GM23338 (cell line): Measurements from ENCODE around the gene NUMBL. TPM values are rescaled to one million over a fixed set of nuclear protein-coding genes. Genes with fewer than 3 reads are reported as not detected.
A peak's percentile ranks its signal among the peaks of the same experiment; 100 is the strongest.

Source experiments
- ATAC-seq: fragments of 200-7000 bp; cut with Tn5 transposase; 3 replicates; pipeline ENCODE4 v1.9.1; 2020
- DNase-seq: peaks from one replicate; pipeline ENCODE4 v3.0.0-alpha.2; 2015; ENCODE audit warnings: low spot score
- H2AFZ ChIP-seq: fragments of 200-600 bp; sonication (generic); 2 replicates; pipeline ENCODE4 v1.8.0; 2016; ENCODE audit warnings: antibody characterized with exemption, mild to moderate bottlenecking, moderate library complexity
- H3F3A ChIP-seq: fragments of 200-600 bp; sonication (generic); replicated peaks from 2 replicates; pipeline ENCODE4 v1.8.0; 2017; ENCODE audit warnings: antibody characterized with exemption, mixed run types, low read depth
- H3K27ac ChIP-seq: fragments of 200-600 bp; sonication (generic); 2 replicates; pipeline ENCODE4 v1.6.1; 2016; ENCODE audit warnings: low read depth
- H3K27me3 ChIP-seq: fragments of 200-600 bp; sonication (generic); 2 replicates; pipeline ENCODE4 v1.8.0; 2016; ENCODE audit warnings: mild to moderate bottlenecking, mixed run types, moderate library complexity; ENCODE audit not compliant: insufficient read depth
- H3K36me3 ChIP-seq: fragments of 200-600 bp; sonication (generic); 2 replicates; pipeline ENCODE4 v1.8.0; 2016; ENCODE audit warnings: mild to moderate bottlenecking; ENCODE audit not compliant: insufficient read depth
- H3K4me1 ChIP-seq: fragments of 200-600 bp; sonication (generic); 2 replicates; pipeline ENCODE4 v1.8.0; 2016; ENCODE audit warnings: mild to moderate bottlenecking, moderate library complexity; ENCODE audit not compliant: insufficient read depth
- H3K4me2 ChIP-seq: fragments of 200-600 bp; sonication (generic); 2 replicates; pipeline ENCODE4 v1.7.1; 2017; ENCODE audit warnings: mixed run types
- H3K4me3 ChIP-seq: fragments of 200-600 bp; sonication (generic); 2 replicates; pipeline ENCODE4 v1.6.1; 2016; ENCODE audit warnings: mixed run types
- H3K79me2 ChIP-seq: fragments of 200-600 bp; sonication (generic); replicated peaks from 2 replicates; pipeline ENCODE4 v1.8.0; 2017; ENCODE audit warnings: mild to moderate bottlenecking; ENCODE audit not compliant: insufficient read depth
- H3K9me2 ChIP-seq: fragments of 200-600 bp; sonication (generic); 2 replicates; pipeline ENCODE4 v1.8.0; 2017; ENCODE audit not compliant: insufficient read depth
- H4K20me1 ChIP-seq: fragments of 200-600 bp; sonication (generic); replicated peaks from 2 replicates; pipeline ENCODE4 v1.8.0; 2017; ENCODE audit warnings: mild to moderate bottlenecking; ENCODE audit not compliant: insufficient read depth
- H3K27ac Mint-ChIP-seq: 2 replicates; pipeline ENCODE4 v1.8.0; 2020; ENCODE audit warnings: inconsistent platforms, mild to moderate bottlenecking, moderate library complexity, mixed read lengths
- H3K27me3 Mint-ChIP-seq: 3 replicates; pipeline ENCODE4 v1.8.0; 2022; ENCODE audit warnings: low read depth, mild to moderate bottlenecking, moderate library complexity, mixed read lengths, inconsistent platforms; ENCODE audit not compliant: insufficient read depth, poor library complexity
- H3K36me3 Mint-ChIP-seq: 3 replicates; pipeline ENCODE4 v1.8.0; 2021; ENCODE audit warnings: low read depth, mild to moderate bottlenecking, inconsistent platforms, moderate library complexity, mixed read lengths
- H3K4me1 Mint-ChIP-seq: 3 replicates; pipeline ENCODE4 v1.8.0; 2020; ENCODE audit warnings: mild to moderate bottlenecking, inconsistent platforms, mixed read lengths
- H3K4me3 Mint-ChIP-seq: 3 replicates; pipeline ENCODE4 v1.8.0; 2021; ENCODE audit warnings: moderate library complexity, mild to moderate bottlenecking, inconsistent platforms, mixed read lengths
- H3K9me3 Mint-ChIP-seq: 3 replicates; pipeline ENCODE4 v1.8.0; 2020; ENCODE audit warnings: moderate library complexity, mild to moderate bottlenecking, inconsistent platforms, mixed read lengths
- EZH2phosphoT487 ChIP-seq: fragments of 200-600 bp; sonication (generic); IDR thresholded peaks from one replicate; pipeline ENCODE4 v1.8.1; 2018; ENCODE audit warnings: antibody characterized with exemption; ENCODE audit not compliant: unreplicated experiment
- JUNB ChIP-seq: IDR thresholded peaks from one replicate; pipeline ENCODE4 v1.6.1; 2016; ENCODE audit warnings: antibody characterized with exemption; ENCODE audit not compliant: unreplicated experiment
- NANOG ChIP-seq: IDR thresholded peaks from 2 replicates; pipeline ENCODE4 v1.6.1; 2016; ENCODE audit warnings: antibody characterized with exemption, borderline replicate concordance
- POLR2AphosphoS5 ChIP-seq: IDR thresholded peaks from 2 replicates; pipeline ENCODE4 v1.6.1; 2016; ENCODE audit warnings: antibody characterized with exemption, low read depth
- STAT1 ChIP-seq: IDR thresholded peaks from one replicate; pipeline ENCODE4 v1.6.1; 2016; ENCODE audit warnings: antibody characterized with exemption; ENCODE audit not compliant: unreplicated experiment
- ZNF114 ChIP-seq: fragments of 250-450 bp; sonication (Bioruptor Pico); IDR thresholded peaks from 2 replicates; pipeline ENCODE4 v1.5.0; 2020; ENCODE audit warnings: mild to moderate bottlenecking, moderate library complexity
- polyA plus RNA-seq: library from polyadenylated mRNA; unstranded; fragments of >200 nt; fragmentation: Nextera tagmentation; extraction: Ambion mirVana; gene quantifications from 2 replicates; pipeline ENCODE4 v1.2.1, GENCODE V29; 2016
- total RNA-seq: library from RNA; depleted of rRNA; stranded (reverse); fragments of >200 nt; shearing (Covaris generic); gene quantifications from 2 replicates; pipeline ENCODE4 v1.2.3, GENCODE V29; 2014
- TF ChIP-seq, protein P1 (sequence below): IDR thresholded peaks from one replicate; pipeline ENCODE4 v1.6.1; 2018; ENCODE audit warnings: antibody characterized with exemption; ENCODE audit not compliant: unreplicated experiment
- TF ChIP-seq, protein P2 (sequence below): fragments of 250-450 bp; sonication (Bioruptor Pico); IDR thresholded peaks from 2 replicates; pipeline ENCODE4 v1.5.0; 2020; ENCODE audit warnings: mild to moderate bottlenecking, moderate library complexity

NUMBL gene
- total and polyA plus RNA-seq, 2 experiments from 2014 or later, result 8.5 to 28.5 TPM

- H3K27ac ChIP-seq, result no peak overlapping the region
- TF ChIP-seq JUNB, result no peak
- no peak for TF ChIP-seq POLR2AphosphoS5
- TF ChIP-seq, protein P1, sequence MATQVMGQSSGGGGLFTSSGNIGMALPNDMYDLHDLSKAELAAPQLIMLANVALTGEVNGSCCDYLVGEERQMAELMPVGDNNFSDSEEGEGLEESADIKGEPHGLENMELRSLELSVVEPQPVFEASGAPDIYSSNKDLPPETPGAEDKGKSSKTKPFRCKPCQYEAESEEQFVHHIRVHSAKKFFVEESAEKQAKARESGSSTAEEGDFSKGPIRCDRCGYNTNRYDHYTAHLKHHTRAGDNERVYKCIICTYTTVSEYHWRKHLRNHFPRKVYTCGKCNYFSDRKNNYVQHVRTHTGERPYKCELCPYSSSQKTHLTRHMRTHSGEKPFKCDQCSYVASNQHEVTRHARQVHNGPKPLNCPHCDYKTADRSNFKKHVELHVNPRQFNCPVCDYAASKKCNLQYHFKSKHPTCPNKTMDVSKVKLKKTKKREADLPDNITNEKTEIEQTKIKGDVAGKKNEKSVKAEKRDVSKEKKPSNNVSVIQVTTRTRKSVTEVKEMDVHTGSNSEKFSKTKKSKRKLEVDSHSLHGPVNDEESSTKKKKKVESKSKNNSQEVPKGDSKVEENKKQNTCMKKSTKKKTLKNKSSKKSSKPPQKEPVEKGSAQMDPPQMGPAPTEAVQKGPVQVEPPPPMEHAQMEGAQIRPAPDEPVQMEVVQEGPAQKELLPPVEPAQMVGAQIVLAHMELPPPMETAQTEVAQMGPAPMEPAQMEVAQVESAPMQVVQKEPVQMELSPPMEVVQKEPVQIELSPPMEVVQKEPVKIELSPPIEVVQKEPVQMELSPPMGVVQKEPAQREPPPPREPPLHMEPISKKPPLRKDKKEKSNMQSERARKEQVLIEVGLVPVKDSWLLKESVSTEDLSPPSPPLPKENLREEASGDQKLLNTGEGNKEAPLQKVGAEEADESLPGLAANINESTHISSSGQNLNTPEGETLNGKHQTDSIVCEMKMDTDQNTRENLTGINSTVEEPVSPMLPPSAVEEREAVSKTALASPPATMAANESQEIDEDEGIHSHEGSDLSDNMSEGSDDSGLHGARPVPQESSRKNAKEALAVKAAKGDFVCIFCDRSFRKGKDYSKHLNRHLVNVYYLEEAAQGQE, result no peak
- TF ChIP-seq ZNF114 (CRISPR knock-in tag), result no peak
- TF ChIP-seq STAT1, result no peak
- no peak for TF ChIP-seq NANOG
- no peak for TF ChIP-seq EZH2phosphoT487
- TF ChIP-seq, protein P2, sequence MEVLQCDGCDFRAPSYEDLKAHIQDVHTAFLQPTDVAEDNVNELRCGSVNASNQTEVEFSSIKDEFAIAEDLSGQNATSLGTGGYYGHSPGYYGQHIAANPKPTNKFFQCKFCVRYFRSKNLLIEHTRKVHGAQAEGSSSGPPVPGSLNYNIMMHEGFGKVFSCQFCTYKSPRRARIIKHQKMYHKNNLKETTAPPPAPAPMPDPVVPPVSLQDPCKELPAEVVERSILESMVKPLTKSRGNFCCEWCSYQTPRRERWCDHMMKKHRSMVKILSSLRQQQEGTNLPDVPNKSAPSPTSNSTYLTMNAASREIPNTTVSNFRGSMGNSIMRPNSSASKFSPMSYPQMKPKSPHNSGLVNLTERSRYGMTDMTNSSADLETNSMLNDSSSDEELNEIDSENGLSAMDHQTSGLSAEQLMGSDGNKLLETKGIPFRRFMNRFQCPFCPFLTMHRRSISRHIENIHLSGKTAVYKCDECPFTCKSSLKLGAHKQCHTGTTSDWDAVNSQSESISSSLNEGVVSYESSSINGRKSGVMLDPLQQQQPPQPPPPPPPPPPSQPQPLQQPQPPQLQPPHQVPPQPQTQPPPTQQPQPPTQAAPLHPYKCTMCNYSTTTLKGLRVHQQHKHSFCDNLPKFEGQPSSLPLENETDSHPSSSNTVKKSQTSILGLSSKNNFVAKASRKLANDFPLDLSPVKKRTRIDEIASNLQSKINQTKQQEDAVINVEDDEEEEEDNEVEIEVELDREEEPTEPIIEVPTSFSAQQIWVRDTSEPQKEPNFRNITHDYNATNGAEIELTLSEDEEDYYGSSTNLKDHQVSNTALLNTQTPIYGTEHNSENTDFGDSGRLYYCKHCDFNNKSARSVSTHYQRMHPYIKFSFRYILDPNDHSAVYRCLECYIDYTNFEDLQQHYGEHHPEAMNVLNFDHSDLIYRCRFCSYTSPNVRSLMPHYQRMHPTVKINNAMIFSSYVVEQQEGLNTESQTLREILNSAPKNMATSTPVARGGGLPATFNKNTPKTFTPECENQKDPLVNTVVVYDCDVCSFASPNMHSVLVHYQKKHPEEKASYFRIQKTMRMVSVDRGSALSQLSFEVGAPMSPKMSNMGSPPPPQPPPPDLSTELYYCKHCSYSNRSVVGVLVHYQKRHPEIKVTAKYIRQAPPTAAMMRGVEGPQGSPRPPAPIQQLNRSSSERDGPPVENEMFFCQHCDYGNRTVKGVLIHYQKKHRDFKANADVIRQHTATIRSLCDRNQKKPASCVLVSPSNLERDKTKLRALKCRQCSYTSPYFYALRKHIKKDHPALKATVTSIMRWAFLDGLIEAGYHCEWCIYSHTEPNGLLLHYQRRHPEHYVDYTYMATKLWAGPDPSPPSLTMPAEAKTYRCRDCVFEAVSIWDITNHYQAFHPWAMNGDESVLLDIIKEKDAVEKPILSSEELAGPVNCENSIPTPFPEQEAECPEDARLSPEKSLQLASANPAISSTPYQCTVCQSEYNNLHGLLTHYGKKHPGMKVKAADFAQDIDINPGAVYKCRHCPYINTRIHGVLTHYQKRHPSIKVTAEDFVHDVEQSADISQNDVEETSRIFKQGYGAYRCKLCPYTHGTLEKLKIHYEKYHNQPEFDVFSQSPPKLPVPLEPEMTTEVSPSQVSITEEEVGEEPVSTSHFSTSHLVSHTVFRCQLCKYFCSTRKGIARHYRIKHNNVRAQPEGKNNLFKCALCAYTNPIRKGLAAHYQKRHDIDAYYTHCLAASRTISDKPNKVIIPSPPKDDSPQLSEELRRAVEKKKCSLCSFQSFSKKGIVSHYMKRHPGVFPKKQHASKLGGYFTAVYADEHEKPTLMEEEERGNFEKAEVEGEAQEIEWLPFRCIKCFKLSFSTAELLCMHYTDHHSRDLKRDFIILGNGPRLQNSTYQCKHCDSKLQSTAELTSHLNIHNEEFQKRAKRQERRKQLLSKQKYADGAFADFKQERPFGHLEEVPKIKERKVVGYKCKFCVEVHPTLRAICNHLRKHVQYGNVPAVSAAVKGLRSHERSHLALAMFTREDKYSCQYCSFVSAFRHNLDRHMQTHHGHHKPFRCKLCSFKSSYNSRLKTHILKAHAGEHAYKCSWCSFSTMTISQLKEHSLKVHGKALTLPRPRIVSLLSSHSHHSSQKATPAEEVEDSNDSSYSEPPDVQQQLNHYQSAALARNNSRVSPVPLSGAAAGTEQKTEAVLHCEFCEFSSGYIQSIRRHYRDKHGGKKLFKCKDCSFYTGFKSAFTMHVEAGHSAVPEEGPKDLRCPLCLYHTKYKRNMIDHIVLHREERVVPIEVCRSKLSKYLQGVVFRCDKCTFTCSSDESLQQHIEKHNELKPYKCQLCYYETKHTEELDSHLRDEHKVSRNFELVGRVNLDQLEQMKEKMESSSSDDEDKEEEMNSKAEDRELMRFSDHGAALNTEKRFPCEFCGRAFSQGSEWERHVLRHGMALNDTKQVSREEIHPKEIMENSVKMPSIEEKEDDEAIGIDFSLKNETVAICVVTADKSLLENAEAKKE (CRISPR knock-in tag), result no peak
- peak overlapping the region; percentile 94; the same call in 1 of the 2 replicates for H3K4me2 ChIP-seq
- H3F3A ChIP-seq, result no peaks in the 10 kb centered on the region; the same call in 1 of the 2 replicates
- peaks cover 4% of the 10 kb centered on the region; the same call in 1 of the 2 replicates for H3K36me3 ChIP-seq
- no peaks in the 10 kb centered on the region for H3K9me2 ChIP-seq
- ATAC-seq, result no peak
- peaks cover 8% of the 10 kb centered on the region; the same call in 1 of the 2 replicates for H3K4me1 ChIP-seq
- no peak for DNase-seq
- H3K27me3 ChIP-seq, result no peaks in the 10 kb centered on the region
- no peaks in the 10 kb centered on the region for H3K9me3 Mint-ChIP-seq
- peaks cover 2% of the 10 kb centered on the region for H3K27me3 Mint-ChIP-seq
- H3K4me3 ChIP-seq, result no peak overlapping the region
- H3K4me3 Mint-ChIP-seq, result no peak overlapping the region
- H4K20me1 ChIP-seq, result peaks cover 8% of the 10 kb centered on the region
- peak overlapping the region; percentile 73; the same call in 1 of the 2 replicates for H3K27ac Mint-ChIP-seq
- H3K79me2 ChIP-seq, result peaks cover 19% of the 10 kb centered on the region
- H3K4me1 Mint-ChIP-seq, result peaks cover 17% of the 10 kb centered on the region
- H2AFZ ChIP-seq, result no peak overlapping the region
- H3K36me3 Mint-ChIP-seq, result peaks cover 7% of the 10 kb centered on the region; the same call in 2 of the 3 replicates
Measured at GRCh38 chr19:40692212-40692551, 1.7 kb upstream of the NUMBL start.
